HG03521 (cell line): ENCODE data around the gene DAB2IP.
"Not testable (repeated sequence)": the region's sequence is repeated elsewhere in the genome, so short reads cannot be mapped to it uniquely, and the experiment has no call there.

Experiments used
- ATAC-seq: cut with Tn5 transposase; IDR thresholded peaks from one replicate; pipeline ENCODE4 v1.9.1; 2021; ENCODE audit warnings: mild to moderate bottlenecking, moderate library complexity; ENCODE audit not compliant: unreplicated experiment

DAB2IP gene

GRCh38 chr9:121651295-121652020 is at the start of gene DAB2IP:
TSS of gene DAB2IP (plus strand) at chr9:121651634. CDS start at chr9:121651776, 142 bp downstream.
- ATAC-seq: no peak

DNA sequence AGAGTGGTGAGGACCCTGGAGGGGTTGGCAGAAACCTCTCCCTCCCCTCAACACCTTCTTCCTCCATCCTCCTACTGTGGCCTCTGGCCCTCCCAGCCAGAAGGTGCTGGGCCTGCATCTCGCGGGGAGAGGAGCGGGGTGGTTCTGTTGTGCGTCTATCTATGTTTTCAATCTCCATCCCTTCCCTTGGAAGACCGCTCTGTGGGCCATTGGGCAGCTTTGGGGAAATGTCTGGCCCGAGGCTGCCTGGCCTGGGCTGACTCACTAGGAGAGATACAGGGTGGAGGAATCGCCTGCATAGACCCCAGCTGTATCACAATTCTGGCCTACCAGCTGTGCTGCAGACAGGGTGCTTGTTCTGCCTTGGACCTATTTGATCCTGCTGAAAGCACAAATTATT is 48.4 kb upstream of the DAB2IP start:
- no peak for ATAC-seq

- no peak for ATAC-seq
Observed at GRCh38 chr9:121604242-121604641, 47.2 kb upstream of the DAB2IP start.

GRCh38 chr9:121604654-121605053 is 46.8 kb upstream of the DAB2IP start:
- ATAC-seq: no peak

- ATAC-seq: no peak
Observed at GRCh38 chr9:121607434-121608167, 43.8 kb upstream of the DAB2IP start.

- no peak for ATAC-seq
Observed at GRCh38 chr9:121608168-121608853, 43.1 kb upstream of the DAB2IP start.

GRCh38 chr9:121609822-121610637 is 41.4 kb upstream of the DAB2IP start:
- ATAC-seq: no peak

GRCh38 chr9:121610638-121610953 is 40.8 kb upstream of the DAB2IP start:
- ATAC-seq: no peak

GRCh38 chr9:121612511-121612998 is 38.9 kb upstream of the DAB2IP start:
- ATAC-seq: no peak

GRCh38 chr9:121613009-121613752 is 38.3 kb upstream of the DAB2IP start:
- no peak for ATAC-seq

DNA sequence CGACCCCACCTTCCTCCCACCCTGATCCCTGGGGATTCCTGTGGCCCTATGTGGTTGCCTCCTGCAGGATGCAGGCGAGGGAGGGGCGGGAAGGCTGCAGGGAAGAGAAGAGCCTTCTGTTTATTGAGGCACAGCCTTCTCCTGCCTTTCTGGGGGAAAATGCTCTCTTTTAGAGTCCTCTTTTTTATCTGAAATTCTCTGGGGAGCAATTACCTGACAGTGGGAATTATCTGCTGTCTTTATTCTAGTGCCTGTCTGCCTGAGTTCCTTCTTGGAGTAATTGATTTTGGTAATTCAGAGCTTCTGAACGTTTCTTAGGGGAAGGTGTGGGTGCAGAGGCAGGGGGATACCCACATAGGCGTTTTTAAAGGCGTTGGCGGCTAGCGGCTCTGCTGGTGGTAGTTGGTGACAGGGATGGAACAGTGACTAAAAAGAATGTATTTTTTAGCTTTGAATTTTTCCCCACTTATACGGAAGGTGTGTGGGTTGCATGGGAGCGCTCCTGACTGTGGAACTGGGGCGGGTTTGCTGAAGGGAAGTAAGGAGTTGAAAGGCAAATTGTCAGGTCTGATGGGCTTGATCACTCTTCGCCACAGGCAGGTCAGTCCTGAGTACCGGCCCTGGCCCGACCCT is 35.2 kb upstream of the DAB2IP start:
- no peak for ATAC-seq

DNA sequence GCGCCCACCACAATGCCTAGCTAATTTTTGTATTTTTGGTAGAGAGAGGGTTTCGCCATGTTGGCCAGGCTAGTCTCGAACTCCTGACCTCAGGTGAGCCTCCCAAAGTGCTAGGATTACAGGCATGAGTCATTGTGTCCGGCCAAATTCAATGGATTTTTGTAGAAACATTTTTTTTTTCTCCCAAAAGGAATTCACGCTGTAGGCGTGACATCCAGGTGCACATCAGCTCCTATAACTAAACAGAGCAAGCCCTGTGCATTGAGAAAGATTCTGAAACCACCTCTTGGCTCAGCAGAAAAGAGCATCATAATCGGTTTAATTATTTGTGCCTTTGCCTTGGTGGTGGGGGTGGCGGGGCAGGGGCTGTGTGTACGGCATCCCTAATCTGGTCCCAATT is 32.9 kb upstream of the DAB2IP start:
- no peak for ATAC-seq

- ATAC-seq: not testable (repeated sequence)
Observed at GRCh38 chr9:121618910-121619309, 32.5 kb upstream of the DAB2IP start.

DNA sequence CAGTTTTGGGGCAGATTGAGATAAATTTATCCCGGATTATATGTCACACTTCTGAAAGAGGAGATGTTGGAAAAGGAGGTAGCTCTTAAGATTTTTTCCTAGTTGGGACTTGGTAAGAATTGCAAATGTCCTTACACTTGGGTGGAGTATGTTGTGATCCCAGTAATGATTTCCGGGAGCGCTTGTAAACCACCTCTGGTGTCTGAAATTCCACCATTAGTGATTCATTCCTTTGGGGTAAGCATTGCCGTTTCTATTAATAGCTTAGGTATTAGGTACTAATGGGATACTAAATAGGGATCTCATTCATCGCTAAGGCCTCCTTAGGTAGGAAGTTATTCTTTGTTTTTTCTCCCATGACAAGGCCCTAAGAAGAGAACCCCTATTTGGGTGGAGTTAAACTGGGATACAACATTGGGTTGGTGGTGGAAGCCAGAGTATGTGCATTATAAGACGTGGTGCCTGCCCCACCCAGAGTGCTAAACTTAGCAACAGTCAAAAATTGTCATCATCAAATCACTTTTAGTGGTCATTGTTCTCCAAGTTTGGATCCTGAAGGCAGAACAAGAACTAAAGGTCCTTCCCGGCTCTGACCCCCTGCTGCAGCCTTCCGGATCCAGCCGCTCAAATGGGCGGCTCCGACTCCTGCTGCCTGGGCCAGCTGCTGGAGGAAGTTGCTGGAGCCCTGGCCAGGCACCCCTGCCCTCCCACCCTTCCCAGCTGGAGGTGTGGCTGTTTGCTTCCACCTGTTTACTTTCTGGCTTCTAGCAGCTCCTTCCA is 31.7 kb upstream of the DAB2IP start:
- no peak for ATAC-seq

- ATAC-seq: no peak
Observed at GRCh38 chr9:121620325-121620673, 31.1 kb upstream of the DAB2IP start.

DNA sequence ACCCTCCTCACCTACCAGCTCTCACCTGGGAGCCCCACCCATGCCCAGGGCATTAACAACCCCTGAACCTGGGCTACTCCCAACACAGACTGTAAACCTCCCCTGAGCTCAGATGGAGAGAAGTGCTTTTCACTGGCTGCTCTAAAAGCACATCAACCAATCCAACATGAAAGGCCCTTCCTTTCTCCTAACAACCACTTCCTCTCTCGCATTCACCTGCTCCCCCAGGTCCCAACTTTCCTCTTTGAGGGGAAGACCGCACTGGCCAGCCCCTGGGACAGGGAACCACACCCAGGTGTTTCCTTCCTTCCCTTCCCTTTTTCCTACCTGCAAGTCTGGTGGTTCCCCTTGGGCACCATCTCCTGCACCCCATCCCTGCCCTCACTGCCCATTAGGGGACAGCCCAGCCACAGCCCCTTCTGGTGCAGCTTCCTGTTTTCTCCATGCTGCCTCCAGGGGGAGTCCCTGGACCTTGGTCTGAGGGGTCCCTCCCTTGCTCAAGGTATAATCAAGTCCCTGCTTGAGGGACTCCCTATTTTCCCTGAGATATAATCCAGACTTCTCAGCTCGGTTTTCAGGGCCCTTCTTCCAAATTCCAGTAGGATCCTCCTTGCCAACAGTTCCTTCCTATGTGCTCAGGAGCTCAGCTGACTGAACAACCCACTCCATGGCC is 30.5 kb upstream of the DAB2IP start:
- no peak for ATAC-seq

DNA sequence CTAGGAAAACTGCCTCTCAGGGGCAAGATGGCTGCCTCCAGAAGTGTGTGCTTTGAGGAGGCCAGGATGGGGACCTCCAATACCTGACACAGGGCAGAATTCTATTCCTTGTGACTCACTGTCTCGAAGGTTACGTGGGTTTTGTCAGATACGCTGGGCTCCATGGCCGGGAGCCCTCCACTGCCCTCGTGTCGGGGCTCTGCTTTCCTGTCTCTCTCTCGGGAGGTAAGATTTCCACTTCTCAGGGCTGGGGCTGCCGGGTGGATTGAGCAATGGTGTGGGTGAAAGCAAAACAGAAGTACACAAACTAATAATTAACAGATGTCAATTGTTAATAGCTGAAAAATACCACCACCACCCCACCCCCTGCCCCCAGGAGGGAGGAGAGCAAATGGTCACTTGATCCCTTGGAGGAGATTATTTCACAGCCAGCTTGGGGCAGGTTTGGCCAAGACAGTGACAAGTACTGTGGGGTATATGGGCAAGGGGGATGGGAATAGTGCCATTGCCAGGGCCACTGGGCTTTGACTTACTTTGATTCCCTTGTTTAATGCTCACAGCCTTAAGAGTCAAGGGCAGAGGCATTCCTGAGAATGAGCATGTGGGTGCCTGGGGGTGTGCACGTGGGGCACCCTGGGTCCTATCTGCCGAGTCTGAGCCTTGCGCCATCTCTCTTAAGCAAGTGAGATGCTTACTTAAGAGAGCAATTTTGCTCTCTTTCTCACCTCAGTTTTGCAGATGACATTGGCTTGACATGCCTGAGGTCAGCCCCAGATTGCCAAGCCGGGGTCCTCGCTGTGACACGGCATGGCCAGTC is 28.8 kb upstream of the DAB2IP start:
- ATAC-seq: no peak

- not testable (repeated sequence) for ATAC-seq
Observed at GRCh38 chr9:121623430-121623829, 28.0 kb upstream of the DAB2IP start.
